Peyer's patch (tissue), 4 donors: Measurements from ENCODE around the gene RBBP8. TPM values are rescaled to one million over a fixed set of nuclear protein-coding genes. Genes with fewer than 3 reads are reported as not detected.
"Not testable (repeated sequence)": the region's sequence is repeated elsewhere in the genome, so short reads cannot be mapped to it uniquely, and the experiment has no call there.

ENCODE experiments used
- DNase-seq, 3 donors: peaks; one replicate each; pipeline ENCODE4 v3.0.0-alpha.2; 2017 to 2019
- H3K27ac ChIP-seq, 4 donors: fragments of 200-600 bp; sonication (generic); one replicate each; pipeline ENCODE4 v1.5.1; 2016 to 2019
- H3K27me3 ChIP-seq, 2 donors: fragments of 200-600 bp; sonication (generic); one replicate each; pipeline ENCODE4 v1.5.1; 2019
- H3K36me3 ChIP-seq, 3 donors: fragments of 200-600 bp; sonication (generic); one replicate each; pipeline ENCODE4 v1.5.1; 2016 to 2019
- H3K4me1 ChIP-seq, 4 donors: fragments of 200-600 bp; sonication (generic); one replicate each; pipeline ENCODE4 v1.5.1; 2016 to 2019
- H3K4me3 ChIP-seq, 4 donors: fragments of 200-600 bp; sonication (generic); 1 replicate in 3 of 4; 2 replicates in 1 of 4; pipeline ENCODE4 v1.5.1; 2016 to 2019; ENCODE audit warnings: mild to moderate bottlenecking in 1 of 4
- H3K9me3 ChIP-seq, 4 donors: fragments of 200-600 bp; sonication (generic); one replicate each; pipeline ENCODE4 v1.5.1; 2016 to 2019; ENCODE audit warnings: mild to moderate bottlenecking in 1 of 4
- POLR2A ChIP-seq, 2 donors: fragments of 450-650 bp; IDR thresholded peaks; one replicate each; pipeline ENCODE4 v1.5.1; 2017; ENCODE audit warnings: antibody characterized with exemption in 2 of 2, mild to moderate bottlenecking in 2 of 2, moderate library complexity in 2 of 2
- total RNA-seq, 4 donors: library from RNA; depleted of rRNA; stranded (reverse); fragments of >200 nt; gene quantifications; one replicate each; pipeline ENCODE4 v1.1.0, GENCODE V29; 2016
- TF ChIP-seq, protein P1 (sequence below), 6 experiments: fragments of 450-650 bp in 4 of 6; fragments of 200-600 bp in 2 of 6; sonication (generic) in 1 of 6; IDR thresholded peaks; one replicate each; pipeline ENCODE4 v1.5.1; 2017 to 2019; ENCODE audit warnings: antibody characterized with exemption in 6 of 6, mild to moderate bottlenecking in 3 of 6, moderate library complexity in 1 of 6

Gene RBBP8
- total RNA-seq, result 10 to 100 TPM; 45.4 to 74.1 (median 52.7) TPM

- TF ChIP-seq, protein P1, sequence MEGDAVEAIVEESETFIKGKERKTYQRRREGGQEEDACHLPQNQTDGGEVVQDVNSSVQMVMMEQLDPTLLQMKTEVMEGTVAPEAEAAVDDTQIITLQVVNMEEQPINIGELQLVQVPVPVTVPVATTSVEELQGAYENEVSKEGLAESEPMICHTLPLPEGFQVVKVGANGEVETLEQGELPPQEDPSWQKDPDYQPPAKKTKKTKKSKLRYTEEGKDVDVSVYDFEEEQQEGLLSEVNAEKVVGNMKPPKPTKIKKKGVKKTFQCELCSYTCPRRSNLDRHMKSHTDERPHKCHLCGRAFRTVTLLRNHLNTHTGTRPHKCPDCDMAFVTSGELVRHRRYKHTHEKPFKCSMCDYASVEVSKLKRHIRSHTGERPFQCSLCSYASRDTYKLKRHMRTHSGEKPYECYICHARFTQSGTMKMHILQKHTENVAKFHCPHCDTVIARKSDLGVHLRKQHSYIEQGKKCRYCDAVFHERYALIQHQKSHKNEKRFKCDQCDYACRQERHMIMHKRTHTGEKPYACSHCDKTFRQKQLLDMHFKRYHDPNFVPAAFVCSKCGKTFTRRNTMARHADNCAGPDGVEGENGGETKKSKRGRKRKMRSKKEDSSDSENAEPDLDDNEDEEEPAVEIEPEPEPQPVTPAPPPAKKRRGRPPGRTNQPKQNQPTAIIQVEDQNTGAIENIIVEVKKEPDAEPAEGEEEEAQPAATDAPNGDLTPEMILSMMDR (IDR thresholded peaks at IDR 0.05), result no peak
- TF ChIP-seq POLR2A (IDR thresholded peaks at IDR 0.05), result peak; percentile 68 to 81
- peak; percentile 81 to 94 (median 91) for DNase-seq
- no peaks in the 10 kb centered on the region for H3K27me3 ChIP-seq
Observed at GRCh38 chr18:22933206-22933965, at the start of gene RBBP8. TSS of gene RBBP8 (plus strand) at chr18:22933328. CDS start at chr18:22936852, 3,524 bp downstream.

DNA sequence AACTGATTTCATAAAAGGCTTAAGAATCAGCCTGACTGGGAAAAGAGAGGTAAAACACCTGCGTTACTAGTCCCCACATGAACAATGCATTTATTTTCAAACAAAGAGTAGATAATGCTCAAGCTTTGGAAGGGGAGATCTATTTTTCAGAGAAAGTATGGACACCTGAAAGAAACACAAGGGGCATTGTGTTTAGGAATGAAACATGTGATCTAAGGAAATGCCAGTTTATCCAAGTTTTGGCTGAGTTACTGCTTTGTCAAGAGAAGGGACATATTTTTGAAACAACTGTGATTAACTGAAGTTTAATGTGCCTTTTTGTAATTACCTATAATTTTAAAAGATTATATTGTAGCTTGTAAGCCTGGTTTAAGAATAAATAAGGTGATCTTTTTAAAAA, 49.3 kb upstream of the RBBP8 start:
- Histone ChIP-seq H3K27ac (no peak overlapping the region), H3K27me3 (no peaks in the 10 kb centered on the region)
- TF ChIP-seq POLR2A (IDR thresholded peaks at IDR 0.05), result no peak
- TF ChIP-seq, protein P1 (IDR thresholded peaks at IDR 0.05), result no peak

More at GRCh38 chr18:22933206-22933965, at the start of gene RBBP8:
- Histone ChIP-seq H3K9me3 (no peaks in the 10 kb centered on the region), H3K4me1 (peaks cover 0 to 8% (median 2%) of the 10 kb centered on the region in 4 donors), H3K36me3 (no peaks in the 10 kb centered on the region), H3K27ac (peak within 1 kb of the TSS; percentile 87 to 98 (median 96)), H3K4me3 (peak within 1 kb of the TSS; percentile 65 to 81 (median 78))

GRCh38 chr18:22885694-22886093, 47.4 kb upstream of the RBBP8 start:
- not testable (repeated sequence) for H3K9me3 ChIP-seq, H3K27ac ChIP-seq, H3K4me1 ChIP-seq, H3K36me3 ChIP-seq, H3K27me3 ChIP-seq, H3K4me3 ChIP-seq, DNase-seq

More for the DNA sequence above, 49.3 kb upstream of the RBBP8 start:
- no peaks in the 10 kb centered on the region for H3K36me3 ChIP-seq
- H3K4me1 ChIP-seq, result no peaks in the 10 kb centered on the region
- no peak overlapping the region for H3K4me3 ChIP-seq
- H3K9me3 ChIP-seq, result no peaks in the 10 kb centered on the region
- no peak for DNase-seq

GRCh38 chr18:22899421-22899820, 33.7 kb upstream of the RBBP8 start:
- DNase-seq, result no peak
- H3K36me3 ChIP-seq, result no peaks in the 10 kb centered on the region
- no peaks in the 10 kb centered on the region for H3K9me3 ChIP-seq
- TF ChIP-seq POLR2A (IDR thresholded peaks at IDR 0.05), result no peak
- TF ChIP-seq, protein P1 (IDR thresholded peaks at IDR 0.05), result no peak
- H3K27me3 ChIP-seq, result no peaks in the 10 kb centered on the region
- H3K4me1 ChIP-seq, result no peaks in the 10 kb centered on the region
- no peak overlapping the region for H3K27ac ChIP-seq
- no peak overlapping the region for H3K4me3 ChIP-seq

- H3K27me3 ChIP-seq, result no peaks in the 10 kb centered on the region
- no peak for DNase-seq
- no peaks in the 10 kb centered on the region for H3K4me1 ChIP-seq
- no peaks in the 10 kb centered on the region for H3K36me3 ChIP-seq
- H3K9me3 ChIP-seq, result no peaks in the 10 kb centered on the region
- no peak for TF ChIP-seq POLR2A (IDR thresholded peaks at IDR 0.05)
- TF ChIP-seq, protein P1 (IDR thresholded peaks at IDR 0.05), result no peak
- H3K27ac ChIP-seq, result no peak overlapping the region
- H3K4me3 ChIP-seq, result no peak overlapping the region
Observed at GRCh38 chr18:22900558-22901238, 32.4 kb upstream of the RBBP8 start.

GRCh38 chr18:22902093-22902492, 31.0 kb upstream of the RBBP8 start:
- no peaks in the 10 kb centered on the region for H3K27me3 ChIP-seq
- no peak overlapping the region for H3K4me3 ChIP-seq
- no peaks in the 10 kb centered on the region for H3K4me1 ChIP-seq
- no peaks in the 10 kb centered on the region for H3K36me3 ChIP-seq
- H3K27ac ChIP-seq, result no peak overlapping the region
- TF ChIP-seq POLR2A (IDR thresholded peaks at IDR 0.05), result no peak
- TF ChIP-seq, protein P1 (IDR thresholded peaks at IDR 0.05), result no peak
- no peaks in the 10 kb centered on the region for H3K9me3 ChIP-seq
- DNase-seq, result no peak

DNA sequence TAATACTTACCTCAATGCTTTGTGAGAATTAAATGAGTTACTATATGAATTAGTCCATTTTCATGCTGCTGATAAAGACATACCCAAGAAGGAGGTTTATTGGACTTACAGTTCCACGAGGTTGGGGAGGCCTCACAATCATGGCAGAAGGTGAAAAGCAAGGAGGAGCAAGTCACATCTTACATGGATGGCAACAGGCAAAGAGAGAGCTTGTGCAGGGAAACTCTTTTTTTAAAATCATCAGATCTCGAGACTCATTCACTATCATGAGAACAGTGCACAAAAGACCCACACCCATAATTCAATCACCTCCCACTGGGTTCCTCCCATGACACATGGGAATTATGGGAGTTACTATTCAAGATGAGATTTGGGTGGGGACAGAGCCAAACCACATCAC, 29.9 kb upstream of the RBBP8 start:
- H3K4me3 ChIP-seq, H3K9me3 ChIP-seq, H3K27me3 ChIP-seq, H3K36me3 ChIP-seq, H3K4me1 ChIP-seq, DNase-seq, H3K27ac ChIP-seq: not testable (repeated sequence)
